KBM-7 (cell line): Measurements from ENCODE around the gene H19.

Experiments
- DNase-seq: peaks from one replicate; pipeline ENCODE4 v3.0.0-alpha.2; 2015
- in situ Hi-C: fragments of 300-500 bp; cut with MboI; formaldehyde crosslinking; loops from 2 replicates; pipeline ENCODE4 v1.14.3; 2020; ENCODE audit warnings: low sequenced_read_pairs, low pct_unique_long_range_greater_than_20kb, mixed read lengths

The H19 gene

GRCh38 chr11:1952806-1953482 lies 44.7 kb downstream of the H19 start:
- in situ Hi-C loops: no loop called here
- no peak for DNase-seq

- in situ Hi-C loops: no loop called here
- DNase-seq: no peak
Observed at GRCh38 chr11:1949922-1950321, 47.7 kb downstream of the H19 start.

DNA sequence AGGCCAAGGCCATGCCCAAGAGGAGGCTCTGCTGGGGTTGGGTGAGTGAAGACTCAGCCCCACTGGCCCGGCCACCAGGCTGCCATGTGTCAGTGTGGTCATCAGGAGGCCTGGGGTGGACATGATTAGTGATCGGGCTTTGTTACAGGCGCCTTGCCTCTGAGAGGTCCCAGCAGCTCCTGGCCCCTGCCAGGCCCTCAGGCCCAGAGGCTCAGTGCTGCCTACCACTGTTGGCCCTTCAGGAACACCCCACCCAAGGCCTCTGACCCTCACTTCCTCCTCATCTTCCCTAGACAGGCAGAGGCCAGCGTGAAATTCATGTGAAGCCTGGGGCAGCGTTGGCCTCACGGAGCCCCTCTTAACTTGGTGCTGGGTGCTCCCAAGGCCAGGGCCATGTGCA lies 48.3 kb downstream of the H19 start:
- in situ Hi-C loops: no loop called here
- no peak for DNase-seq

DNA sequence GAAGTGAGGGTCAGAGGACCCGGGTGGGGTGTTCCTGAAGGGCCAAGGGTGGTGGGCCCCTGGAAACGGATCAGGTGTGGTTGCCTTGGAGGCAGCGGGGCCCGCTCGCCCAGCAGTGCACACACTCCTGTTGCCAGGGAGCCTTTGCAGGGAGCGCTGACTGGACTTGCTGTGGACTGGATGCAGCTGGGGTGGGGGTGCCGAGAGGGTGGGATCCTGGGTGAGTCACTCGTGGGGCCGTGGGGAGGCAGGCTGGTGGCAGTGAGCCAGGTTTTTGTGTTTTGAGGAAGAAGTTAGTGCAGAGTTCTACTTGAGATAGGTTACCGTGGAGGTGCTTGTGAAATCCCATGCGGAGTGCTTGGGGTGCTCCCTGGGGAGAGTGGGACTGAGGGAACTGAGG lies 49.3 kb downstream of the H19 start:
- no peak for DNase-seq
- in situ Hi-C loops: no loop called here

GRCh38 chr11:1947592-1948237 lies 49.9 kb downstream of the H19 start:
- no peak for DNase-seq
- in situ Hi-C loops: no loop called here

DNA sequence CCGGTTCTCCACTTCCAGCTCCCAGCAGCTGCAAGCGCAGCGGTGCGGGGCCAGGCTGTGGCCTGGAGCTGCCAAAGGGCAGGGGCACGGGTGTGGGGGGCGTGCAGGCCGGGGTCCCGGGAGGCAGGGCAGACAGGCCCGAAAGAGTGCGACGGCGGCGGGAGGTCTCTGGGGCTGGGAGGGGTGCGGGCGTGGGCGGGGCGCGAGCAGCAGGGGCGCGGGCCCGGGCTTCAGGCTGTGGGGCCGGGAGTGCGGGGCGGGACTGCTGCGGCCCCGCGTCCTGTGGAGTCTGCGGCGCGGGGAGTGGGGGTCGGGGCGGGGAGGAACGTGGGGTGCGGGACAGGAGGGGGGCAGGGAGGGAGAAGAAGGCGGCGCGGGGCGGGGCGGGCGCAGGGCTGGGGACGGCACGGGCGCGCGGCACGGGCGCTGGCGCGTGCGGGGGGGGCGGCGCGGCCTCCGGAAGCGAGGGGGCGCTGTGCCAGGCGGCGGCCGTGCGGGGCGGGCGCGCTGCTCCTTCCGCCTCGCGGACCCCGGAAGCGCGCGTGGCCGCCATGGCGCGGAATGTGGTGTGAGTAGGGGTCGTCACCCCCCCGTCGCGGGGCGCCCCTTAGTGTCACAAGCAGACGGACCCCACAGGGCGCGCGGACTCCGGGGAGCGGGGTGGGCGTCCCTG lies 50.7 kb downstream of the H19 start, which contains the start of gene MRPL23:
MRPL23 (plus strand) TSS at position 521 of the 673 bp plus-strand sequence; CDS start at position 552, 31 bp downstream.
- in situ Hi-C loops: no loop called here
- no peak for DNase-seq
